GM18505 (cell line): ENCODE results near the gene DNAJC11.

Source experiments
- ATAC-seq: cut with Tn5 transposase; IDR thresholded peaks from one replicate; pipeline ENCODE4 v1.9.1; 2021; ENCODE audit not compliant: unreplicated experiment
- POLR2A ChIP-seq: IDR thresholded peaks from 4 replicates; pipeline ENCODE4 v1.6.1; 2011; ENCODE audit warnings: borderline replicate concordance; ENCODE audit not compliant: insufficient read depth, insufficient read length; ENCODE audit errors: extremely low read depth

Gene DNAJC11

GRCh38 chr1:6592441-6592840, 109.2 kb downstream of the DNAJC11 start:
- TF ChIP-seq POLR2A, result no peak
- no peak for ATAC-seq

DNA sequence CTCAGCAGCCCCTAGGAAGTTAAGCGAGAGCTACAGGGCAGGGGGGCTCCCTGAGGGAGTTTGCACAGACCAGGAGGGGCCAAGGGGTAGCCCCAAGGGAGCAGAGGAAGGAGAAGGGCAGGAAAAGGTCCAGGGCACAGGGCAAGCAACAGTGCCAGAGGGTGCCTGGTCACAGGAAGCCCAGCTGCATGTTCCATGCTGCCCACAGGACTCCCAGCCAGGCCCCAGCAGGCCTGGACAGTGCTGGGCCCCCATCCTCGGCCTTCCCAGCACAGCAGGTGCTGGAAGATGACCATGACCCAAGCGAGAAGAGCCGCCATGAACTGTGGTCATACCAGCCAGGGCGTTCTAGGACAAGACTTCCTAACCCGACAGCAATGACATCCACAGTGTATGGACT, 110.0 kb downstream of the DNAJC11 start:
- no peak for TF ChIP-seq POLR2A
- no peak for ATAC-seq

- ATAC-seq, result no peak
- no peak for TF ChIP-seq POLR2A
Measured at GRCh38 chr1:6591222-6591621, 110.4 kb downstream of the DNAJC11 start.

DNA sequence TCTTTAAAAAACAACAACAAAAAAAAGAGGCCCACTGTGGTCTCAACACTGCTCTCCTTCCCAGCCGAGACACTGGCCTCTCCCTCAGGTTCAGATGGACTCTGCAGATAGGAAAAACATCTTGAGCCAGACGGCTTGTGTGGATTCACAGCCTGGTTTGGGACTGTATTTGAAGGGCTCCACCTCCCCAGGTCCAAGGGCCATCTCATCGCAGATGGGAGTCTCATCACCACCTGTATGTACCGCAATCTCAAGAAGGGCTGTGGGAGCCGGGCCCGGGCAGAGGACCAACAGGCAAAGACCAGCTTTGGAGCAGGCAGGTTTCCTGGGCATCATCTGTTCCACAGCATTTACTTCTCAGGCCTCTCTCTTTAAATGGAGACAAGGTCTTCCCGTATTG, 111.6 kb downstream of the DNAJC11 start:
- no peak for TF ChIP-seq POLR2A

GRCh38 chr1:6588893-6589520, 112.6 kb downstream of the DNAJC11 start:
- no peak for ATAC-seq
- TF ChIP-seq POLR2A, result peak; percentile 22

More for the DNA sequence above, 111.6 kb downstream of the DNAJC11 start:
- no peak for ATAC-seq

- no peak for ATAC-seq
- no peak for TF ChIP-seq POLR2A
Measured at GRCh38 chr1:6588128-6588892, 113.3 kb downstream of the DNAJC11 start.

DNA sequence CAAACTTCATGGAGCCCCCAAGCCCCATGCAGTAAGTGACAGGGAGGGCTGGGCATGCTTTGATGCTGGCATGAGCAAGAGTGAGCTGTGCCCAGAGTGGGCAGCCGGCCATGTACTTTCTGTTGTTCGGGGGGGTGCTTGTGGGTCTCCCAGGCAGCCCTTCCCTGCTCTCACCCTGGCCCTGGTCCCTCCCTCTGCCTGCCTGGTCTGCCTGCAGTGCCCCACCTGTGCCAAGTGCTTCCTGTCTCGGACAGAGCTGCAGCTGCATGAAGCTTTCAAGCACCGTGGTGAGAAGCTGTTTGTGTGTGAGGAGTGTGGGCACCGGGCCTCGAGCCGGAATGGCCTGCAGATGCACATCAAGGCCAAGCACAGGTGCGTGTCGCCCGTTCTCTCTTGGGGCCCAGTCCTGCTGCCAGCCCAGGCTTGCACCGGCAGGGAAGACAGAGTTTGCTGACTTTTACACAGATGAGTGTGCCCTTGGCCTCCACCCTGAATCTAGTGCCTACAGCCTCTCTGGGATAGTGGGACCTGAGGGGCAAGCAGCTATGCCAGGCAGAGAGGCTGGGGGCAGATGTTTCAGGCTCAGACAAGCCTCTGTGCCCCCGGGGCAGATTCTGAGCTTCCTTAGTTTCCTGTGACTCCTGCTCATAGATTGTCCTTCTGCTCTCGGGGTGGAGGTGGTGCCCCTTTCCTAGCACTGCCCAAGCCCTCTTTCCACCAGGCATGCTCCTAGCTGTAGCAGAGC, 114.2 kb downstream of the DNAJC11 start:
- no peak for TF ChIP-seq POLR2A
- no peak for ATAC-seq

DNA sequence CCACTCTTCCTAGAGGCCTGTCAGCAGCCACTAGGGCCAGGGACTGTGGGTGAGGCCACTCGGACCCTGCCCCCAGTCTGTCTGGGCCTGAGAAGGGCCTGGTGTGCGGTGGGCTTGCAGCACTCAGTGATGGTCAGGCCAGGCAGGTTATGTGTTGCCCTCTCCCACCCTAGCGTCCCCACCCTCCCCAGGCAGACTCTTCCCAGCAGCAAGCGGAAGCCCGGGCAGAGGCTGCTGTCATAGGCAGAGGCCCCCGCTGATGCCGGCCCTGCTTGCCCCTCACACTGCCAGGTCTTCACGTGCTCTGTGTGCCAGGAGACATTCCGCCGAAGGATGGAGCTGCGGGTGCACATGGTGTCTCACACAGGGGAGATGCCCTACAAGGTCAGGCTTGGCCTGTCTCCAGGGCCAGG, 115.2 kb downstream of the DNAJC11 start:
- ATAC-seq, result no peak
- TF ChIP-seq POLR2A, result peak; percentile 11

DNA sequence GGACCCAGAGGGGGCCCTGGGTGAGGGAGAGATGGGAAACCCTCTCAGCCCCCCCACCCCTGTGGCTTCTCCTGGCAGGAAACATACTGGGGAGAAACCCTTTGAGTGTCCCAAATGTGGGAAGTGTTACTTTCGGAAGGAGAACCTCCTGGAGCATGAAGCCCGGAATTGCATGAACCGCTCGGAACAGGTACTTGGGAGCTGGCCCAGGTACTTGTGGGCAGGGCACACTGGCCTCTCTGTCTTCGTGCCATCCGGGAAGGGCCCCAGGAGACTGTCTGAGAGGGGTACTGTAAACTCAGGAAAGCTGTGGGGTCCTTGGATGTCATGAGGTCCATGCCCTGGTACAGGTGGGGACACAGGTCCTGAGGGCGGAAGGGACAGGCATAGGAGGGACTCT, 115.8 kb downstream of the DNAJC11 start:
- no peak for ATAC-seq
- TF ChIP-seq POLR2A, result no peak

DNA sequence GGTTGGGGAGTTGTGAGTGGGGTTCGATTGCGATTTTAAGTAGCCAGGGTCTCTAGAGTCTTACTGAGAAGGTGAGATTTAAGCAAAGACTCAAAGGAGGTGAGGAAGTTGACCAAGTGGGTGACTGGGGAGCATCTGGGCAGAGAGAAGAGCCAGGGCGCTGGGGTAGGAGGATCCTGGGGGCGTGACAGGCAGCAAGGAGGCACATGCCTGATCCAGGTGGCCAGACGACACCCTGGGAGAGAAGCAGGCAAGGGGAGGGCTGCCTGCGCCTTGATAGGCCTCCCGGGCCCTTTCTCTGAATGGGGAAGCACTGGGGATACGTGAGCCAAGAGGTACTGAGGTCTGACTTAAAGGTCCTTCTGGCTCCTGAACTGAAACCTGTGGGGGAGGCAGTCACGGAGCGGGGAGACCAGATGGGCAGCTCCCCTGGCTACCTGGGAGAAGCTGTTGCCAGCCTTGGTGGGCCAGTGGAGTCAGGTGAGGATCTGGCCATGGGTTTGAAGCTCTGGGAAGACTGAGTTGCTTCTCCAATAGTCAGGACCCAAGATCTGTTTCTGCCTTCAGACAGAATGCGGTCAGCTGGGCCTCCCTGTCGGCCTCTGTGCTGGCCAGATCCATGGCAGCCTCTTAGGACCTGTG, 116.4 kb downstream of the DNAJC11 start:
- no peak for ATAC-seq
- TF ChIP-seq POLR2A, result no peak
